Esophagus squamous epithelium (tissue), 5 donors: Measurements from ENCODE around the gene SMARCA2. TPM values are rescaled to one million over a fixed set of nuclear protein-coding genes. Genes with fewer than 3 reads are reported as not detected.

Experiments
- DNase-seq: peaks from one replicate; lab custom pipeline; 2025; lab: John Stamatoyannopoulos, UW
- H3K27ac ChIP-seq, 4 donors: fragments of 200-600 bp; sonication (generic); one replicate each; pipeline ENCODE4 v1.5.1; 2016 to 2019; ENCODE audit warnings: mild to moderate bottlenecking in 1 of 4
- H3K27me3 ChIP-seq, 4 donors: fragments of 200-600 bp; sonication (generic); 1 replicate in 3 of 4; 2 replicates in 1 of 4; pipeline versions ENCODE4 v1.5.1 to v1.6.0; 2017 to 2021; ENCODE audit warnings: antibody characterized with exemption in 1 of 4
- H3K36me3 ChIP-seq, 3 donors: fragments of 200-600 bp; sonication (generic); one replicate each; pipeline ENCODE4 v1.5.1; 2016 to 2019
- H3K4me1 ChIP-seq, 3 donors: fragments of 200-600 bp; sonication (generic); one replicate each; pipeline ENCODE4 v1.5.1; 2017 to 2019
- H3K4me3 ChIP-seq, 4 donors: fragments of 200-600 bp; sonication (generic); 1 replicate in 3 of 4; 2 replicates in 1 of 4; pipeline ENCODE4 v1.5.1; 2016 to 2019; ENCODE audit warnings: mild to moderate bottlenecking in 2 of 4, moderate library complexity in 1 of 4
- H3K9me3 ChIP-seq, 3 donors: fragments of 200-600 bp; sonication (generic); one replicate each; pipeline ENCODE4 v1.5.1; 2016 to 2019
- CTCF ChIP-seq, 6 experiments: fragments of 450-650 bp in 4 of 6; fragments of 200-600 bp in 2 of 6; sonication (generic) in 2 of 6; IDR thresholded peaks; one replicate each; pipeline ENCODE4 v1.5.1; 2016 to 2019; ENCODE audit warnings: antibody characterized with exemption in 6 of 6, mild to moderate bottlenecking in 4 of 6, moderate library complexity in 4 of 6
- POLR2A ChIP-seq, 4 donors: fragments of 450-650 bp; IDR thresholded peaks; one replicate each; pipeline ENCODE4 v1.6.1; 2017; ENCODE audit warnings: antibody characterized with exemption in 4 of 4, mild to moderate bottlenecking in 4 of 4, moderate library complexity in 3 of 4
- WGBS, 2 donors: methylation state at CpG; one replicate each; pipeline ENCODE4 v1.1.5; 2018; 5-methylcytosine and 5-hydroxymethylcytosine counted together
- intact Hi-C: fragments of 100-400 bp; cut with DNase I; formaldehyde crosslinking; loops from one replicate; pipeline ENCODE4 v1.15.0; 2022
- total RNA-seq, 4 donors: library from RNA; depleted of rRNA; stranded (reverse); fragments of >200 nt; gene quantifications; one replicate each; pipeline ENCODE4 v1.1.0, GENCODE V29; 2016
- donor health status: DM: yes; HTN: yes; CAD: no.

Gene SMARCA2
- total RNA-seq, 4 donors from 2014 or later: 51.0 to 93.3 (median 64.1) TPM

GRCh38 chr9:2177121-2177520, 162.0 kb downstream of the SMARCA2 start:
- peaks cover 0 to 25% (median 0%) of the 10 kb centered on the region in 3 donors for H3K4me1 ChIP-seq
- no peak overlapping the region for H3K27ac ChIP-seq
- no peak for DNase-seq
- TF ChIP-seq CTCF (IDR thresholded peaks at IDR 0.05) (no peak), POLR2A (IDR thresholded peaks at IDR 0.05) (no peak)
- H3K36me3 ChIP-seq: peaks cover 0 to 25% (median 0%) of the 10 kb centered on the region in 3 donors
- H3K9me3 ChIP-seq: no peaks in the 10 kb centered on the region
- no peaks in the 10 kb centered on the region for H3K27me3 ChIP-seq
- 78 to 83% methylated on average over 2 of the region's 2 CpGs for WGBS, 2 donors
- no peak overlapping the region for H3K4me3 ChIP-seq
- intact Hi-C loops: no loop called here

DNA sequence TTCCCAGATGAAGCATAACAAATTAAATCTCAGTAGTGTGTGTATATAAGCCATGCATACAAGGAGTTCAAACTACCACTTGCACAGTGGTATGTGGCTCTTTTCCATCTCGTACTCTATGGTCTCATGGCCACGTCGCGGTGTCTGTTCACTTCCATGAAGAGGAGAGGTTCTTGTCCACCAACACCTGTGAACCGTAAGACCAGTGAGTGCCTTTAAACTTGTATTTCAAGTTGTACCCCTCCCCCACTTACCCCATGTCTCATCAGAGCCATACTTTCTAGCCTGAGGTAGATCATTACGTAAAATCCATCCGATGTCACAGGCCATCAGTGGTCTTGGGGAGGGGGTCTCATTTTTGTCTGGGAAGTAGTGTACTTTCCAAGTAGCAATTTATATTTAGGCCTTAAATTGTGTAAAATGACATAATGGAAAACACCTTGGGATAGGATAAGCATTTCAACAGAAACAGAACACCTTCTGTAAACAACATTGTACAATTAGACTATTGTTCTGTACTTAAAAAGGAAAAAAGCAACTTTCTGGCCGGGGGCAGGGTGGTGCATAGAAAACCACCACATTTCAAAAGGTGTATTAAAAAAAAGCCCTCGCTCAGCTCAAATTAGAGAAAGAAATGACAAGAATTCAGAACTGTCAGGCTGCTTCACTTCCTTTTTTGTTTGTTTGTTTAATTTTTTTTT, 163.0 kb downstream of the SMARCA2 start:
- Histone ChIP-seq H3K4me1 (peaks cover 0 to 21% (median 0%) of the 10 kb centered on the region in 3 donors), H3K4me3 (no peak overlapping the region), H3K27ac (no peak overlapping the region), H3K9me3 (no peaks in the 10 kb centered on the region), H3K27me3 (no peaks in the 10 kb centered on the region), H3K36me3 (peaks cover 0 to 25% (median 0%) of the 10 kb centered on the region in 3 donors)
- 86 to 88% methylated on average over 9 of the region's 9 CpGs for WGBS, 2 donors
- DNase-seq: no peak
- intact Hi-C loops: no loop called here
- TF ChIP-seq CTCF (IDR thresholded peaks at IDR 0.05) (no peak), POLR2A (IDR thresholded peaks at IDR 0.05) (no peak)

GRCh38 chr9:2179567-2179966, 164.4 kb downstream of the SMARCA2 start:
- peaks cover 0 to 21% (median 0%) of the 10 kb centered on the region in 3 donors for H3K4me1 ChIP-seq
- H3K36me3 ChIP-seq: peaks cover 0 to 34% (median 0%) of the 10 kb centered on the region in 3 donors
- intact Hi-C loops: no loop called here
- H3K27ac ChIP-seq: no peak overlapping the region
- no peak for TF ChIP-seq POLR2A (IDR thresholded peaks at IDR 0.05)
- TF ChIP-seq CTCF (IDR thresholded peaks at IDR 0.05): peak in 3 of 6 experiments; percentile 4 to 41 (median 7)
- WGBS, 2 donors: 62 to 73% methylated on average over 3 of the region's 3 CpGs
- H3K27me3 ChIP-seq: no peaks in the 10 kb centered on the region
- H3K9me3 ChIP-seq: no peaks in the 10 kb centered on the region
- DNase-seq: no peak
- no peak overlapping the region for H3K4me3 ChIP-seq

- H3K27me3 ChIP-seq: no peaks in the 10 kb centered on the region
- TF ChIP-seq POLR2A (IDR thresholded peaks at IDR 0.05) (no peak), CTCF (IDR thresholded peaks at IDR 0.05) (no peak)
- 69 to 77% methylated on average over 5 of the region's 5 CpGs for WGBS, 2 donors
- DNase-seq: no peak
- H3K4me3 ChIP-seq: no peak overlapping the region
- H3K27ac ChIP-seq: no peak overlapping the region
- H3K4me1 ChIP-seq: peaks cover 0 to 21% (median 0%) of the 10 kb centered on the region in 3 donors
- peaks cover 0 to 39% (median 0%) of the 10 kb centered on the region in 3 donors for H3K36me3 ChIP-seq
- no peaks in the 10 kb centered on the region for H3K9me3 ChIP-seq
- intact Hi-C loops: loop anchor here (10.0 kb wide), 1 partner anchor 45 kb away; no protein-coding TSS in a partner anchor
These were observed 165.0 kb downstream of the SMARCA2 start for GRCh38 chr9:2180154-2180553.

DNA sequence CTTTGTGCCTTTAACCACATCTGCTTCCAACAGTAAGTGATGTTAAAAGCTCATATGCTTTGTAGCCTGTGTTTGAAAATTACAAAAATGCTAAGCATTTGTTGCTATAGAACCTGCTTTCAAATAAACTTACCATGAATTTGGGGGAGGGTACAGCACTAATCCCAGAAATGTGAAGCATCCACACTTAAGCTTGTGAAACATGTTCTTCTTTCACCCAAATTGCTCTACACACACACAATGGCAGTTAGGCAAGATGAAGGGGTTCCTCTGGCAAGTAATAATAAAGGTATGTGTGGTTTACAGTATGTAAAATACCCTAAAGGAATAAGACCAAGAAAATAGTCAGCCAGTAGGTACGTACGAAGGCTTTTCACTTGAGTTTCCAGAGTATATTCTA, 165.6 kb downstream of the SMARCA2 start:
- H3K27ac ChIP-seq: no peak overlapping the region
- TF ChIP-seq CTCF (IDR thresholded peaks at IDR 0.05) (no peak), POLR2A (IDR thresholded peaks at IDR 0.05) (no peak)
- H3K4me1 ChIP-seq: peaks cover 0 to 21% (median 0%) of the 10 kb centered on the region in 3 donors
- 92 to 93% methylated on average over 2 of the region's 2 CpGs for WGBS, 2 donors
- H3K4me3 ChIP-seq: no peak overlapping the region
- no peaks in the 10 kb centered on the region for H3K9me3 ChIP-seq
- DNase-seq: no peak
- peaks cover 0 to 44% (median 2%) of the 10 kb centered on the region in 3 donors for H3K36me3 ChIP-seq
- intact Hi-C loops: loop anchor here (10.0 kb wide), 1 partner anchor 46 kb away; no protein-coding TSS in a partner anchor
- H3K27me3 ChIP-seq: no peaks in the 10 kb centered on the region
